GM13977 (cell line): Measurements from ENCODE around the gene PCDH9.

Experiments
- DNase-seq: peaks from one replicate; pipeline ENCODE4 v3.0.0; 2012; ENCODE audit warnings: low spot score
- CTCF ChIP-seq: IDR thresholded peaks from 2 replicates; pipeline ENCODE4 v1.5.1; 2012; ENCODE audit warnings: mild to moderate bottlenecking, control low read depth; ENCODE audit not compliant: insufficient read depth; ENCODE audit errors: extremely low read depth, missing control alignments
- in situ Hi-C: fragments of 300-500 bp; cut with MboI; formaldehyde crosslinking; loops from one replicate; pipeline ENCODE4 v1.12.0; 2022; ENCODE audit warnings: low sequenced_read_pairs, low pct_unique_long_range_greater_than_20kb, mixed read lengths, inconsistent platforms; ENCODE audit not compliant: unreplicated experiment

The PCDH9 gene

DNA sequence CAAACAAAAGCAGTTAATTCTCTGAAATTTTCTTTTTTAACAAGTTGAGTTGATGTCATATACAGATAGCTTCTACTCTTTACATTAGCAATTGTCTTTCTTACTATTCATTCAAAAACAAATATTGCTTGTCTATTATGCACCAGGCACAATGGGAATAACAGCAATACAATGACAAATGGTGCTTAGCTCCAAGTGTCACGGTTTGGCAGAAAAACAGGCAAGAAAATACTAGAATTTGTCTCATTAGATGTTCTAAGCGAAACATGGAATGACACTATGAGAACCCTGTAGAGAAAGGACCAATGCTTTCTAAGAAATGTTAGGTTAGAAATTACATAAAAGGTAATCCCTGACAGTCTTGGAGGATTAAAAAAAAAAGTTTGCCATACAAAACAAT is 187.6 kb downstream of the PCDH9 start:
- no peak for TF ChIP-seq CTCF
- no peak for DNase-seq
- in situ Hi-C loops = no loop called here

DNA sequence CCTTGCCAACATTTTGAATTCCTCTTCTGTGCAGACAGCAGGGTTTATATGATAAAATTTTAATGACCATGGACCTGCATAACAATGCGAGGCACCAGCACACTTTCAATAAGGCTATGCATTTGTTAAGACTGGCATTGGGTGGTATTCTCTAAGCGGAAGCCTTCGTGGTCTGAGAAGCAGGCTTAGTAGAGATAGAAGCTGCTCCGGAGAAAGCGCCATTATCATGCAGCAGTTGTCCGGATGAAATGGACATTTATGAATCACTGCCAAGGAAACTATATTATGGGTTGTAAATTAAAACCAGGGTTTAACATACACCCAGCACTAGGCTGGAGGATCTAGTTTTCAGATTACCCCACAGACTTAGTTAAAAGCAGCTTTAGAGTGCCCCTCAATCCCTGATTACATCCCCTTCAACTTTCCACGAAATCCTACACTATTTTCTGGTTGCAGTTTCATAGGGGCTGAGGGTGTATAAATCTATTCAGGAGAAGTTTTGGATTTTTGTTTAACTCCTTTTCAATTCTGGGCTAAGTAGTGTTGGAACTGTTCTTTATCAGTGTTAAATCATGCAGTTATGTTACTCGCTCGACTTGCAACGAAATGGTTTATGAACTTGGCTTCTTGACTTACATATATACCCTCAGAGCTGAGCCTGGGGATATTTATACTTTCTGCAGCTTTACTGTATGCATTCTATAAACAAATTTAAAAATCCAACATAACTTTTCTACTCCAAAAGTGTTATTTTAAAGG is 193.3 kb downstream of the PCDH9 start:
- in situ Hi-C loops = no loop called here
- no peak for TF ChIP-seq CTCF
- no peak for DNase-seq

DNA sequence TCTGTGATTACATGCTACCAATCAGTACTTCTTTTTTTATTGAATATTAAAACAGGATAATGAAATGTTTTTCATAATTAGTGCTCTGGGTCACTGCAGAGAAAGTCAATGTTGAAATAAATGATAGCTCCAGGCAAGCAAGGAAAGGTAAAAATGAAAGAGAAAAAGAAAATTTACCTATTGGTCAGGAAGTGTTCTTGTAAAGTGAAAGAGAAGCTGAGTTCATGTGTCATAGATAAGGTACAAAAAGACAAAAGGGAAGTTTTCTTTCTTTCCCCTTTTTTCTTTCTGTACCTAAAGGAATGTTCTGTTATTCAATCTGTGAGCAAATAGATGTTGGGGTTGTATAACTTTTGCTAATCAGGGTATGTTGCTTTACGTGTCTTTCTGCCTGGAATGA is 197.0 kb downstream of the PCDH9 start:
- no peak for TF ChIP-seq CTCF
- in situ Hi-C loops = no loop called here
- no peak for DNase-seq

DNA sequence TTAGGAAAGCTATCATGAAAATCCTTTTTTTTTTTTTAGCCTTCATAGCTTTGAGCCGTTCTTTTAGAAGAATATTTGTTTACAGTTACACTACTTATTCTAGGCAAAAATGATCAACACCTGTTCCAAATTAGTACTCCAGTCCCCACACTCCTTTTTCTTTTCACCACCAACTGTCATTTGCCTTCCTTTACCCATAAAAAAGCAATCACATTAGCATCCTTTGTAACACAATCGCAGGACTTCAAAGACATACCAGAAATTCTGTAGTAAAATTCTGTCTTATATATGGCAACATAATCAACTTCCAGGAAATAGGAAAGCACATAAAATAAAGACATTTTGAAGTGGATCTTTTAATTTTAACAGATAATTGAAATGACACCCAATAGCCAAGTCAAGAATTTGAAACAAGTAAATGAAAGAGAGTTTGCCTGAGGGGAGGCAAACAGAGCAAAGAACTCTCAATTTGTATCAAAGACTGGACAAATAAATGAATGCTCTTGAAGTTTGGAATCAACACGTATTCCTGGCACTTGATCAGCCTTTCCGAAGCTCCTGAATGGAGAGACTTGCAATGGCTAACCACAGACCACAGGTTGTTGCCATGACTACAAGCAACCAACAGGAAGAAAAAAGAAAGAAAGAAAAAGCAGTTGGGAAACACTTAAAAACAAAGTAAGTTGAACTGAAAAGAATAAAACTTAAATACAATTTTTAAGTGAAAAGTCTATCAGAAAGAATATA is 206.8 kb downstream of the PCDH9 start:
- no peak for DNase-seq
- TF ChIP-seq CTCF = no peak
- in situ Hi-C loops = no loop called here

- in situ Hi-C loops = no loop called here
- no peak for TF ChIP-seq CTCF
- no peak for DNase-seq
Observed at GRCh38 chr13:67018775-67019174, 211.4 kb downstream of the PCDH9 start.

DNA sequence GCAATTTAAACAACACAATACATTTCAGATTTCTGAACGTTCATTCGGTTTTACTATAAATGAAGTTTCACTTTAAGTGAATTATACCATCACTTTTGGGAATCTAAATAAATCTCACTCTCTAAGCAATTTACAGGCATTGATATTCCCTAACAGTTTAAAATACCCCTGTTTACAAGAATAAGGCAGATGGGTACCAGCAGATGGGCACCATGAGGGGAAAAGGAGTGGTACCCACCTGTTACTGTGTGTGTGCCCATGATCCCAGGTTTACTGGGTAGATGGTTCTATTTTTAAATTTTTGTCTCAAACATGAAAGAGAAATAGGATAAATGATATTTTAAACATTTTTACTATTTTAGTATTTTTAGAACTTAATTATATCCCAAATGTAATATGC is 212.9 kb downstream of the PCDH9 start:
- no peak for TF ChIP-seq CTCF
- DNase-seq = no peak
- in situ Hi-C loops = no loop called here
